ENCODE measurements around the gene APP.

GRCh38 chr21:25956993-25957714 is 213.4 kb downstream of the APP start:
- TF ChIP-seq, protein P1, sequence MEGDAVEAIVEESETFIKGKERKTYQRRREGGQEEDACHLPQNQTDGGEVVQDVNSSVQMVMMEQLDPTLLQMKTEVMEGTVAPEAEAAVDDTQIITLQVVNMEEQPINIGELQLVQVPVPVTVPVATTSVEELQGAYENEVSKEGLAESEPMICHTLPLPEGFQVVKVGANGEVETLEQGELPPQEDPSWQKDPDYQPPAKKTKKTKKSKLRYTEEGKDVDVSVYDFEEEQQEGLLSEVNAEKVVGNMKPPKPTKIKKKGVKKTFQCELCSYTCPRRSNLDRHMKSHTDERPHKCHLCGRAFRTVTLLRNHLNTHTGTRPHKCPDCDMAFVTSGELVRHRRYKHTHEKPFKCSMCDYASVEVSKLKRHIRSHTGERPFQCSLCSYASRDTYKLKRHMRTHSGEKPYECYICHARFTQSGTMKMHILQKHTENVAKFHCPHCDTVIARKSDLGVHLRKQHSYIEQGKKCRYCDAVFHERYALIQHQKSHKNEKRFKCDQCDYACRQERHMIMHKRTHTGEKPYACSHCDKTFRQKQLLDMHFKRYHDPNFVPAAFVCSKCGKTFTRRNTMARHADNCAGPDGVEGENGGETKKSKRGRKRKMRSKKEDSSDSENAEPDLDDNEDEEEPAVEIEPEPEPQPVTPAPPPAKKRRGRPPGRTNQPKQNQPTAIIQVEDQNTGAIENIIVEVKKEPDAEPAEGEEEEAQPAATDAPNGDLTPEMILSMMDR (IDR thresholded peaks at IDR 0.05; ENCODE audit: borderline replicate concordance, extremely low read depth, low read length, poor library complexity, severe bottlenecking): no peak
- no peak for TF ChIP-seq EZH2 (IDR thresholded peaks at IDR 0.05; ENCODE audit: borderline replicate concordance, low read depth, low read length, severe bottlenecking)
